Measurements from ENCODE around the gene IMMP2L.
"Not testable (repeated sequence)": the region's sequence is repeated elsewhere in the genome, so short reads cannot be mapped to it uniquely, and the experiment has no call there.

The IMMP2L gene

GRCh38 chr7:111262293-111263116 is 299.8 kb downstream of the IMMP2L start:
- DNase-seq (ENCODE audit: low read depth): no peak

DNA sequence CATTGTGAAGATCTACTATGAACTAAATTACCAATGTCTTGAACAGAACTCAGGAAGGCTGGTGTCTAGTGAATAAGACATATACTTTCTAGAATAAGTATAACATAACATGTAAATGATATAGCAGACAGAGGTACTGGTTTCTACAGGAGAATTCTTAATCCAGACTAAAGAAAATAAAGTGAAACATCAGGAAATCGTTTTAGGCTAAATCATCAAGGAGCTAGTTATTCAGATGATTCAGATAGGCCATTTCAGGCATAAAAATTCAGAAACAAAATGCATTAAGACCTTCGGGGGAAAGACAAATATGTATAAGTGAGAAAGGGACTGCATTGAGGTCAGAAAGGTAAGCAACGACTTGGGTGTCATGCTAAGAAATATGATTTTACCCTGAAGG is 300.8 kb downstream of the IMMP2L start:
- no peak for DNase-seq (ENCODE audit: low read depth)

- no peak for DNase-seq (ENCODE audit: low read depth)
Measured at GRCh38 chr7:111259991-111260390, 302.3 kb downstream of the IMMP2L start.

- no peak for DNase-seq (ENCODE audit: low read depth)
Measured at GRCh38 chr7:111256391-111256790, 305.9 kb downstream of the IMMP2L start.

GRCh38 chr7:111255576-111255975 is 306.7 kb downstream of the IMMP2L start:
- no peak for DNase-seq (ENCODE audit: low read depth)

DNA sequence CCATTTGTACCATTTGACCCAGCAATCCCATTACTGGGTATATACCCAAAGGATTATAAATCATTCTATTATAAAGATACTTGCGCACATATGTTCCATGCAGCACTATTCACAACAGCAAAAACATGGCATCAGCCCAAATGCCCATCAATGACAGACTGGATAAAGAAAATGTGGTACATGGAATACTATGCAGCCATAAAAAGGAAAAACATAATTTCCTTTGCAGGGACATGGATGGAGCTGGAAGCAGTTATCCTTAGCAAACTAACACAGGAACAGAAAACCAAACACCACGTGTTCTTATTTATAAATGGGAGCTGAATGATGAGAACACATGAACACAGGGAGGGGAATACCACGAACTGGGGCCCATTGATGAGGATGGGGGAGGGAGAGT is 310.9 kb downstream of the IMMP2L start:
- not testable (repeated sequence) for DNase-seq (ENCODE audit: low read depth)

DNA sequence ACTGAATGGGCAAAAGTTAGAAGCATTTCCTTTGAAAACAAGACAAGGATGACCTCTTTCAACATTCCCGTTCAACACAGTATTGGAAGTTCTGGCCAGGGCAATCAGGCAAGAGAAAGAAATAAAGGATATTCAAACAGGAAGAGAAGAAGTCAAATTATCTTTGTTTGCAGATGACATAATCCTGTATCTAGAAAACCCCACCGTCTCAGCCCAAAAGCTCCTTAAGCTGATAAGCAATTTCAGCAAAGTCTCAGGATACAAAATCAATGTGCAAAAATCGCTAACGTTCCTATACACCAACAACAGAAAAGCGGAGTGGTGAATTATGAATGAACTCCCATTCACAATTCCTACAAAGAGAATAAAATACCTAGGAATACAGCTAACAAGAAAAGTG is 312.5 kb downstream of the IMMP2L start:
- DNase-seq (ENCODE audit: low read depth): not testable (repeated sequence)

DNA sequence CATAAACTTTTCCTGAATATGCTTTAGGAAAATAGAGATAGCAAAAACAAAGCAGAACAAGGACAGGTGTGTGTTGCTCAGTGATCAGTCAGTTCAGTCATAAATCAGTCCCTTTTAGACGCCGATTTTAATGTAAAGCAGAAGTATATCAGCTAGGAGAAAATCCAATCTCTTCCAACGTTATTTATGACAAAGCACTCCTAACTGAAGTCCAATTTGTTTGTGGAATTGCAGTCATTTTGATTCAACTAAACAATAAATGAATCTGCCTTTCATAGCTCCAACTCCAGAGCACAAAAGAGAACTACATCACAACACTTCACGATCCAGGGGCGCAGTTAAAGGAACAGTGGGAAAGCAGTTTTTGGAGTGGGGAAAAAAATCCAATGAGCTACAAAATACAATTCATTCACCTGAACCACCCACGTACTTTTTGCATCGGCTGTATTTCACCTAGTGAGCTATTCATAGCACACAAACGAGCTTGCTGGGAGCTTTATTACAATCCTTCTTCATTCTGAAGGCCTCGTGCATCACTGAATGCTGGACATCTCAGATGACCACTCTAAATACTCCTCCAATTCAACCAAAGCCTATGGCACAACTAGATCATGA is 320.0 kb downstream of the IMMP2L start:
- DNase-seq (ENCODE audit: low read depth): no peak

- no peak for DNase-seq (ENCODE audit: low read depth)
Measured at GRCh38 chr7:111240371-111240770, 321.9 kb downstream of the IMMP2L start.

DNA sequence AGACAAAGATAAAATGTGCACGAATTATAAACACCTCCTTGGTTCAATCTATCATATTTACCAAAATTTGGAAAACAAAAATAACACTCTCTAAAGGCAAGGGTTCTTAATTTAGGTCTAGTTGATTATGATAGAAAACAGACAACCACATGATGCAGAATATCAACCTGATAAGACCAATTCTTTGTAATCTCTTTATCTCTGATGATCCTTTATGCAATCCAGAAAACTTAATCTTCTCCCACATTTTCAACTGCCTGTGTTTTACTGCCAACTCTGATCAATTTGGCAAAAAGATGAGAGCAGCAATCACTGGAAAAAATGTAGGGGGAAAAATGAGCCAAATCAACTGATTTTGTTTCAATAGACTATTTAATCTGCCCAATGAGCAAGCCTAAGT is 322.9 kb downstream of the IMMP2L start:
- DNase-seq (ENCODE audit: low read depth): no peak

DNA sequence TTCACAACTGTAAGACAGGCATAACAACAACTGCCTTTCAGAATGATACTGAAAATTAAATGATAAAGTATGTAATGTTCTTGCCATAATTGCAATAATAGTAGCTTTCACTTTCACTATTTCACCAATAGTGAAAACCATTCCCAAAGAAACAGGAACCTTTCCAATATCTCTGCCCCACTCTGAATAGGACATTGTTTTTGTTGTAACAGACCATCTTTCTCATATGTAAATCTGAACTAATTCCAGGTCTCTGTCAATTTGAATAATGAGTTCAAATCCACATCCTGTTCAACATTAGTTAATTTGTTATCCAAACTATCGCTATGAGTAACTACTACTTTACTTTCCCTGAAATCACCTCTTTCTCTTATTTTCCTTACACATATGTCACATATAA is 323.4 kb downstream of the IMMP2L start:
- no peak for DNase-seq (ENCODE audit: low read depth)

GRCh38 chr7:111235709-111236108 is 326.6 kb downstream of the IMMP2L start:
- no peak for DNase-seq (ENCODE audit: low read depth)

- no peak for DNase-seq (ENCODE audit: low read depth)
Measured at GRCh38 chr7:111232249-111233084, 329.8 kb downstream of the IMMP2L start.

- no peak for DNase-seq (ENCODE audit: low read depth)
Measured at GRCh38 chr7:111229916-111230315, 332.4 kb downstream of the IMMP2L start.

DNA sequence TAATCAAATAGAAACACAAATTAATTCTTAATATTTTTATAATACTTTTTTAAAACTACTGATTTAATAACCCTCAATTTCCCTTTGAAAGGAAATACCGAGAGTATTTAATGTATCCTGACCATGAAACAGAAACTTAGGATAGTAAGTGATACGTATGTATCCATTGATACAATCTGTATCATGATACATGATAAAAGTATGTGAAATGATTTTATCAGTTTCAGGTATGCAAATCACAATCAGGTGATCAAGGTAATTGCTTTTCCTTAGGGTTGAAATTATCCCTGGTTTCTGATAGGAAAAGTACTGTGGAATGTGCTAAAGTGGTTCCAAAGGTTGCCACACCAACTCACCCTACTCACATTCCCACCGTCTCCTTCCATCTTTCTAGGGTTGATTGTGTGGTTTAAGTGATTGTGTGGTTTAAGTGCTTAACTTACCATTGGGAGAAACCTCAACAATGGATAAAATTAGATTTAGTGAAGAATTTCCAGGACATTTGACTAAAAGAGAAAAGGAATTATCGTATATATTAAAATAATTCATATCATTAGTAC is 333.0 kb downstream of the IMMP2L start:
- no peak for DNase-seq (ENCODE audit: low read depth)

DNA sequence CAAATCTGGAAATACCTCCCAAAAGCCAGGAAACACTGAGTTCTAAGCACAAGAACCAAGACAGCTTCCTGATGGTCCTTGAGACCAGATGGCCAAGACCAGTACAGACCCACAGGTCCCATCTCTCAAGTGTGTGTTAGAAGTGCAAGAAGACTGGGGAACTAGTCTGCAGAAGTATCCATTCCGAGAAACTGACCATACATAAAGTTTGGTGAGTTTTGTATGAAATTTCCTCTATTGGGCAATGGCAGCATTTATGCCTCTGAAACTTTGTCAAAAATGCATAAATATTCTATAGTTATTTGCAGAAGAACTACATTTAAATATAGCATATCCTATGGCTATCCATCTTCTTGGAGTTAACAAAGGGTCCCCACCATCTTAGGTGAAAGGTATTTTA is 333.9 kb downstream of the IMMP2L start:
- DNase-seq (ENCODE audit: low read depth): no peak

- DNase-seq (ENCODE audit: low read depth): no peak
Measured at GRCh38 chr7:111226800-111227199, 335.5 kb downstream of the IMMP2L start.

DNA sequence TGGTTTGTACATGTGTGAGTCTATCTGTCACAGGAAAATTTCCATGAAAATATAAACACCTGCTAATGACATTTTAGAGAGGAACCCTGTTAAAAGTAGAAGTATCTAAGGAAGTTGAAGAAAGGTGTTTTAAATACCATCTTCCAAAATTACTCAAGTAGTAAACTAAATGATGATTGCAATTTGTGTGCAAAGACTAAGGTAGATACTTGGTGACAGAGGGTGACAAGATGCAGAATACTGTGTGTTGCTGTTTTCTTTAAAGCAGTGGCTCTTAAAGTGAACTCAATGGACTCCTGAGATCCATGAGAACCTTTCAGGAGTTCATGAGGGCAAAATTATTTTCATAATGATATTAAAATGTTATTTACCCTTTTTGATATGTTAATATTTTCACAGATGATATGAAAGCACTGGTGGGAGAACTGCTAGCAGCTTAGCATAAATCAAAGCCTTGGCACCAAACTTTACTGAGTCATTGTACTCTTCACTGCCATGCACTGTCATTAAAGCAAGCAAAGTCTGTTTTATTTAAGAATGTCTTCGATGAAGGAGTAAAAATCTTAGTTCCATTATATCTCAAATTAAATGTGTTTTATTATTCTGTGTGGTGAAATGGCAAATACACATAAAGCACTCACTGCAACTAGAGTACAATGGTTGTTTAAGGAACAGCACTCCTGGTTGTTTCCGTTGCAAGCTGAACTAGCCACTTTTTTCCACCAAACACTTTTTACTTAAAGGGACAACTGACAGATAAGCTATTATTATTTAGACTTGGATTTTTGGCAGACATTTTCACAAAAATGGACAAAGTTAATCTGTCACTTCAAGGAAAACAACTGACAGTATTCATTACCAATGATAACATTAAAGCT is 337.7 kb downstream of the IMMP2L start:
- no peak for DNase-seq (ENCODE audit: low read depth)

GRCh38 chr7:111223802-111224253 is 338.5 kb downstream of the IMMP2L start:
- DNase-seq (ENCODE audit: low read depth): no peak

- DNase-seq (ENCODE audit: low read depth): no peak
Measured at GRCh38 chr7:111215550-111215949, 346.7 kb downstream of the IMMP2L start.

GRCh38 chr7:111212857-111213523 is 349.3 kb downstream of the IMMP2L start:
- no peak for DNase-seq (ENCODE audit: low read depth)

Measured in stimulated activated CD8-positive, alpha-beta memory T cell treated with anti-CD3 and anti-CD28 coated beads, Interleukin-12 subunit alpha, Interleukin-12 subunit beta, amount 100 ng/mL, for 4 hours (primary cell).